ENCODE results near the gene PRMT3. TPM values are rescaled to one million over a fixed set of nuclear protein-coding genes. Genes with fewer than 3 reads are reported as not detected.

Gene PRMT3
- polyA plus RNA-seq (2012; ENCODE audit: missing spikeins): 22.9 TPM

DNA sequence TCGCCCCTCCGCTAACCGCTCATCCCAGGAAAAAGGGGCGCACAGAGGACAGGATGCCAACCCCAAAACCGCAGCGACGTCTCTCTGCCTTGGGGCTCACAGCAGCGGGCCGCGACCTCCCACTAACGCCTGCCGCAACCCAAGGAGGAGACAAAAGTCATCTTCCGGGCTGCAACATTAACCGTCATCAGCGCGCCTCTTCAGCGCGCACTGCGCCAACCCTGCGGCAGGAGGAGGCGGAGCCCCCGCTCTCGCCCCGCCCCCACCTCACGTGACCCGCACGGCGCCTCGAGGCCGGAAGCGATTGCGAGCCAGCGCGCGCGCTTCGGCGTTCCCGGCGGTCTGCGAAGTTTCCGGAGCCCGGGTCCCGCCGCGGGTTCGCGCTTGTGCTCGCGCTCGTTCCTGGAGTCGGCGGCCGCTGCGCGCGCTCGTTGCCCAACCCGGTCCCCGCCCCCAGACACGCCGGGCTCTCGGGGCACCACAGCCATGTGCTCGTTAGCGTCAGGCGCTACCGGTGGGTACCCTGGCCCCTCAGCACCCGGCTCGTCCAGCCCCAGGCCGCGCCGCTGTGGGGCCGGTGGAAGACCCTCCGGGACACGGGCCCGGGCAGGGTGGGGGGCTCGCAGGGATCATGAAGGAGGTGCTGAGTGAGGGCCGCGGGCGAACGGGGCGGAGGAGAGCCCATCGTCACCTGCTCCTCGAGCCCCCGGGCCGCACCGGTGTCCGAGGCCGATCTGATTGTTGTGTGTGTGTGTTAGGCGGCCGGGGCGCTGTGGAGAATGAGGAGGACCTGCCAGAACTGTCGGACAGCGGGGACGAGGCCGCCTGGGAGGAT, at the start of gene PRMT3:
Gene PRMT3 (plus strand): TSS at position 456 of the 835 bp plus-strand sequence. CDS start 31 bp downstream, at position 487.
- FAIRE-seq (peak; percentile 100), DNase-seq (ENCODE audit: insufficient read length) (peak; percentile 86)
- TF ChIP-seq POLR2AphosphoS5 (IDR thresholded peaks at IDR 0.05; ENCODE audit: low read depth, low read length) (peak; percentile 88), POLR2A (IDR thresholded peaks at IDR 0.05; ENCODE audit: low read depth, low read length) (peak; percentile 91), TAF1 (IDR thresholded peaks at IDR 0.05; ENCODE audit: borderline replicate concordance, low read depth, low read length) (peak; percentile 41)

DNA sequence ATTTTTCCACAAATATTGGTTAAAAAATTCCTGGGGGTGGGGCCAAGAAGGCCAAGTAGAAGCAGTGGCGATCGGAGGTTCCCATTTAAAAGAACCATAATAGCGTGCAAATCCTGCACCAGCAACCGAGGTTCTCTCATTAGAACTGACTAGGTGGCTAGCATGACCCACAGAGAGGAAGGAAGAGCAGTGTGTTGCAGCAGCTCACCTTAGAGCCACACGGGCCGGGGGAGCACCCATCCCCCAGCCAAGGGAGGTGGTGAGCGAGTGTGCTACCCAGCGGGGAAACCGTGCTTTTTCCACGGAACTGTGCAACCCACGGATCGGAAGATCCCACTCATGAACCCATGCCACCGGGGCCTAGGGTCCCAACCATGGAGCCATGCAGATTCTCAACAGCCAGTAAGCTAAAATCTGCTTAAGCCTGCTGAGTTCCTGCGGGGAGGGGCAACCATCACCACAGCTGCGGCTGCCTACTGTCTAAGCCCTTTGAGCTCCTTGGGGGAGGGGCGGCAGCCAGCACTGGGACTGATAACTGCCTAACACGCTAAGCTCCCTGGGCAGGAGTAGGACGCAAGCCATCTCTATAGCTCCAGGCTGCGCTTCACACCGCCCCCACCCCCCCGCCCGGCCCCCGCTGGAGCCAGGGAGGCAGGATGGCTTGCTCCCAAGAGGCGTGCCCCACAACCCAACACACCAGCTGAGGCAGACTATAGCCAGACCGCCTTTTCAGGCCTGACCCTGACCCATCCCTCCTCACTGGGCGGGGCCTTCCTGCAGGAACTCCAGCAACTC, 45.0 kb upstream of the PRMT3 start:
- TF ChIP-seq TAF1 (IDR thresholded peaks at IDR 0.05; ENCODE audit: borderline replicate concordance, low read depth, low read length): no peak
- TF ChIP-seq POLR2A (IDR thresholded peaks at IDR 0.05; ENCODE audit: low read depth, low read length): no peak
- no peak for TF ChIP-seq POLR2AphosphoS5 (IDR thresholded peaks at IDR 0.05; ENCODE audit: low read depth, low read length)
- FAIRE-seq (no peak), DNase-seq (ENCODE audit: insufficient read length) (no peak)

- FAIRE-seq (no peak), DNase-seq (ENCODE audit: insufficient read length) (no peak)
- no peak for TF ChIP-seq POLR2AphosphoS5 (IDR thresholded peaks at IDR 0.05; ENCODE audit: low read depth, low read length)
- no peak for TF ChIP-seq TAF1 (IDR thresholded peaks at IDR 0.05; ENCODE audit: borderline replicate concordance, low read depth, low read length)
- no peak for TF ChIP-seq POLR2A (IDR thresholded peaks at IDR 0.05; ENCODE audit: low read depth, low read length)
Observed at GRCh38 chr11:20351136-20351535, 36.4 kb upstream of the PRMT3 start.

DNA sequence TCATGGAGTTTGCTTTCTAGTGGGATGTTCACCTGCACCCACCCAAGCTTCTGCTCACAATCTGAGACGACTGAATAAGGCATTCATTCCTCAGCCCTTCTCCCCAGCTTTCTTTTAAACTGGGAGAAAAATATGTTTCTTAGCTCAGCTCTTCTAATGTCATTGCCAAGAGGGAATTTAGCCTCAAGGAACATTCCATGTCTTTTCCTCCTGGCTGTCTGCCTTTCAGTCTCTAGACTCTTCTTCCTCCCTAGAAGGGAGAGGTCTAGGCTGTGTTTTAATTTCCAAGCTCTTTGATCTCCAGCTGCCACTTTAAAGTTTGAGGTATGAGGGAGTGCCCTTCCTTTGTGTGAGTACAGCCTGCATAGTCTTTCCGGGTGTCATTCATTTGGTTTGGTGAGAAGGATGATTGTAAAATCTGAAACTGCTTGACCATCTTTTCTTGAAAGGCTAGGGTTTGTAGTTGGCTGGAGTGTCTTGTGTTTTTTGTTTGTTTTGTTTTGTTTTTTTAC, 35.7 kb upstream of the PRMT3 start:
- TF ChIP-seq POLR2A (IDR thresholded peaks at IDR 0.05; ENCODE audit: low read depth, low read length): no peak
- TF ChIP-seq POLR2AphosphoS5 (IDR thresholded peaks at IDR 0.05; ENCODE audit: low read depth, low read length): no peak
- TF ChIP-seq TAF1 (IDR thresholded peaks at IDR 0.05; ENCODE audit: borderline replicate concordance, low read depth, low read length): no peak
- FAIRE-seq (no peak), DNase-seq (ENCODE audit: insufficient read length) (no peak)

- peak; percentile 80 for FAIRE-seq
- DNase-seq (ENCODE audit: insufficient read length): no peak
Observed at GRCh38 chr11:20353829-20354434, 33.6 kb upstream of the PRMT3 start.

GRCh38 chr11:20355221-20356219, 32.0 kb upstream of the PRMT3 start:
- FAIRE-seq (peak; percentile 93), DNase-seq (ENCODE audit: insufficient read length) (no peak)
- TF ChIP-seq POLR2A (IDR thresholded peaks at IDR 0.05; ENCODE audit: low read depth, low read length) (no peak), POLR2AphosphoS5 (IDR thresholded peaks at IDR 0.05; ENCODE audit: low read depth, low read length) (no peak), TAF1 (IDR thresholded peaks at IDR 0.05; ENCODE audit: borderline replicate concordance, low read depth, low read length) (no peak)

More at GRCh38 chr11:20353829-20354434, 33.6 kb upstream of the PRMT3 start:
- TF ChIP-seq POLR2AphosphoS5 (IDR thresholded peaks at IDR 0.05; ENCODE audit: low read depth, low read length) (no peak), TAF1 (IDR thresholded peaks at IDR 0.05; ENCODE audit: borderline replicate concordance, low read depth, low read length) (no peak), POLR2A (IDR thresholded peaks at IDR 0.05; ENCODE audit: low read depth, low read length) (no peak)

- FAIRE-seq (no peak), DNase-seq (ENCODE audit: insufficient read length) (no peak)
- TF ChIP-seq TAF1 (IDR thresholded peaks at IDR 0.05; ENCODE audit: borderline replicate concordance, low read depth, low read length) (no peak), POLR2AphosphoS5 (IDR thresholded peaks at IDR 0.05; ENCODE audit: low read depth, low read length) (no peak), POLR2A (IDR thresholded peaks at IDR 0.05; ENCODE audit: low read depth, low read length) (no peak)
Observed at GRCh38 chr11:20357150-20357549, 30.4 kb upstream of the PRMT3 start.

GRCh38 chr11:20360650-20361049, 26.9 kb upstream of the PRMT3 start:
- TF ChIP-seq POLR2AphosphoS5 (IDR thresholded peaks at IDR 0.05; ENCODE audit: low read depth, low read length): no peak
- no peak for TF ChIP-seq TAF1 (IDR thresholded peaks at IDR 0.05; ENCODE audit: borderline replicate concordance, low read depth, low read length)
- no peak for TF ChIP-seq POLR2A (IDR thresholded peaks at IDR 0.05; ENCODE audit: low read depth, low read length)
- no peak for DNase-seq (ENCODE audit: insufficient read length)
- peak; percentile 42 for FAIRE-seq

- DNase-seq (ENCODE audit: insufficient read length): no peak
- TF ChIP-seq POLR2AphosphoS5 (IDR thresholded peaks at IDR 0.05; ENCODE audit: low read depth, low read length) (no peak), TAF1 (IDR thresholded peaks at IDR 0.05; ENCODE audit: borderline replicate concordance, low read depth, low read length) (no peak), POLR2A (IDR thresholded peaks at IDR 0.05; ENCODE audit: low read depth, low read length) (no peak)
- peak; percentile 21 for FAIRE-seq
Observed at GRCh38 chr11:20362481-20362880, 25.0 kb upstream of the PRMT3 start.

- FAIRE-seq (no peak), DNase-seq (ENCODE audit: insufficient read length) (no peak)
- TF ChIP-seq POLR2A (IDR thresholded peaks at IDR 0.05; ENCODE audit: low read depth, low read length) (no peak), TAF1 (IDR thresholded peaks at IDR 0.05; ENCODE audit: borderline replicate concordance, low read depth, low read length) (no peak), POLR2AphosphoS5 (IDR thresholded peaks at IDR 0.05; ENCODE audit: low read depth, low read length) (no peak)
Observed at GRCh38 chr11:20363149-20363499, 24.4 kb upstream of the PRMT3 start.

Measured in GM12892 (cell line).